GM21786 (cell line): Measurements from ENCODE around the gene SH2D1B.
"Not testable (repeated sequence)": the region's sequence is repeated elsewhere in the genome, so short reads cannot be mapped to it uniquely, and the experiment has no call there.

Source experiments
- ATAC-seq: cut with Tn5 transposase; IDR thresholded peaks from one replicate; pipeline ENCODE4 v1.9.1; 2021; ENCODE audit not compliant: unreplicated experiment

SH2D1B gene, protein sequence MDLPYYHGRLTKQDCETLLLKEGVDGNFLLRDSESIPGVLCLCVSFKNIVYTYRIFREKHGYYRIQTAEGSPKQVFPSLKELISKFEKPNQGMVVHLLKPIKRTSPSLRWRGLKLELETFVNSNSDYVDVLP

GRCh38 chr1:162412002-162412401 lies at the start of gene SH2D1B:
TSS of gene SH2D1B (minus strand) at chr1:162412136. CDS start at chr1:162412016, 120 bp downstream.
- ATAC-seq, result no peak

DNA sequence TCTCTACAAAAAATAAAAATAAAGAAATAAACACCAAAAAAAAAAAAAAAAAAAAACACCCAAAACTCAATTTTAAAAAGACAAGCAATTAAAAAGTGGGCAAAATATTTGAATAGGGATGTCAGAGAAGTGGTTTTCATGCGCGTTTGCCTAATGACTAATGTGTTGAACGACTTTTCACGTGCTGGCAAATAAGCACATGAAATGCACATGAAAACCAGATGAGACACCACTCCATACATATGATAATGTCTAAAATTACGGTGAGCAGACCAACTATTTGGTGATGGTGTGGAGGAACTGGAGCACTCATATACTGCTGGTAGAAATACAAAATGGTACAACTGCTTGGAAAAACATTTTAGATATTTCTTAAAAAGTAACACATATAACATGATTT lies 46.3 kb upstream of the SH2D1B start:
- ATAC-seq, result no peak

DNA sequence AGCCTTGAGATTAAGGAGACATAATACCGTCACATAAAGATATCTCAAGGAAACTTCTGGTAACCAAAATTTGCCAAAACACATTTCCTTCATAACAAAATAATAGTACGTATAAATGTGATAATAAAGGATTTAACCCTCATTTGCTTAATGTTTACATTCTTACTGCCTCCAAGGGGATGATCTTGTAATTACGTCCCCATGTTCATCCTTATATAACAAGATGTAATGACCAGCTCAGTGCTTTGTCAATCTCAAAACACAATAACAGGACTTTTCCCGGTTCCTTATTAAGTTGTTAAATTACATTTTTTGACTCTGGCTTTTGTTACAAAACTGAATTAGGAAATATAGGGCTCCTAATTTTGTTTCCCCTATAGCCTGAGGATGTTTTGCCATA lies 44.4 kb upstream of the SH2D1B start:
- no peak for ATAC-seq

GRCh38 chr1:162454361-162454760 lies 42.4 kb upstream of the SH2D1B start:
- not testable (repeated sequence) for ATAC-seq

GRCh38 chr1:162446946-162447345 lies 35.0 kb upstream of the SH2D1B start:
- no peak for ATAC-seq

DNA sequence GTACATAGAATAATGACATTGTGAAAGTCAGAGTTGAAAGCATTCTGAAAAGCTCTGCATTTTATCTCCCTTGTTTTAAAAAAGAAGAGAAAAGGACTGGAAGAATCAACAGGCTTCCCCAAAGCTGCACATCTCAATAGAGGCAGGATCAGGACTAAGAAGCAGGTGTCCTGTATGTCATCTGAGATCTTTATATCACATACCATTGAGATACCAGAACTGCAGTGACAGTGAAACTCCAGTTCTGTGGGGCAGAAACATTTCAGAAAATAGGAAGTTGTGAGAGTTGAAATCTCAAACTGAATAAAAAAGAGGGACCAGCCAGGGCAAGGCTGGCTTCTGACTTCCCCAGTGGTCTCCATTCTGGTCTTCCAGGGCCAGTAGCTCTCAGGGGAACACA lies 33.0 kb upstream of the SH2D1B start:
- no peak for ATAC-seq

- not testable (repeated sequence) for ATAC-seq
Observed at GRCh38 chr1:162432977-162433713, 21.2 kb upstream of the SH2D1B start.

- no peak for ATAC-seq
Observed at GRCh38 chr1:162430583-162430982, 18.6 kb upstream of the SH2D1B start.

DNA sequence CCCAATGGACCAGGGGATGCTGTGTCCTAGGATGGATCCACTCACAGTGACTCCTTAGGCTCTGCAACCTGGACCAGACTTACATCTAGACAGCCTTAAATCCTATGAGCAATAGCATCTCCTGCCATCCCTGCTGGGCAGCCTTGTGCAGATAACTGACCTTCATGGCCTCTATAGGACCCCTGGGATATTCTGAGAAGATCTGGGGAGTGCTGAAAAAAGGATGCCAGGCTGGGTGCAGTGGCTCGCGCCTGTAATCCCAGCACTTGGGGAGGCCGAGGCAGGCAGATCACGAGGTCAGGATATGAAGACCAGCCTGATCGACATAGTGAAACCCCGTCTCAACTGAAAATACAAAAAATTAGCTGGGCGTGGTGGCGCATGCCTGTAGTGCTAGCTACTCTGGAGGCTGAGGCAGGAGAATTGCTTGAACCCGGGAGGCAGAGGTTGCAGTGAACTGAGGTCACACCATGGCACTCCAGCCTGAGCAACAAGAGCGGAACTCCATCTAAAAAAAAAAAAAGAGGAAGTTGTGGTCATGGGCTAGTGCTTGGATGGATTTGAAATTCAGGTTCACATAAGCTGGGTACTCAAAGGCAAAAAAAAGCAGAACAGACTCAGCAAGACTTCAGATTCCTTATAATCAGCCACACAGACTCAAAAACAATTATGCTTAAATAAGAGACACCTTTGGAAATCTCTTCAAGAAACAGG lies 10.9 kb upstream of the SH2D1B start:
- no peak for ATAC-seq

DNA sequence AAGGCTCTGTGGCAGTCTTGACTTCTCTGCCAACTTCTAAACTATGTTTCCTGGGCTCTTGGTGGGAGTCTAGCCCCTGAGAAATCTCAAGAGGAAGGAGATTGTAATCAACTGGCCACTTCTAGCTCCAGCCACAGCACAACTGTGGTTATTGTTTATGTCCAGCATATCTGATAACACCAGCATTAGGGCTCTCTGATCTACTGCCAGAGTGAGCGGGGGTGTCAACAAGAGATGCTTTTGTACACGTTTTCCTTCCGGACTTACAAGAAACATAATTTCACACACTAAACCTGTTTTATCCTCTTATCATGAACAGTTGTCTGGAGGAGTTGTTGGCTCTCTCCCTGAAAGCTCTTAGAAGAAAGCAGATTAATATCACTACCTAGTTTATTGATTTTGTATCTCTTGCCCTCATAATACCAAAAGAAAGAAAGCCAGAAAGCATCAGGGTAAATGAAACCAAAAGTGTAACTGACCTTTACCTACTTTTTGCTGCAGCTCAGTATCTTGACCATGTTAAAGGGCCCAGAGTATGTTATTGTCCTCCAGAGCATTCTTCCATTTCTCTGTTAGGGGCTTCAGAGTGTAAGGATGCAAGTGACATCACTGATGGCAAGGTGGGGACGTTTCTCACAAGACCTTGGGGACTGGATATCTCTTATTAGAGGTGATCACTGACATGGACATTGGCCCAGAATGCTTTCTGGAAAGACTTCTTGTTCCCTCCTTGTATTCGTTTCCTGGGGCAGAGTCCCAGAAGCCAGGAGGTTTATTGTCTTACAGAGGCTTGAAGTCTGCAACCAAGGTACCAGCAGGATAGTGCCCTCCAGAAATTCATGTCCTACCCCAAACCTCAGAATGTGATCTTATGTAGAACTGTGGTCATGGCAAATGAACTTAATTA lies 9.6 kb upstream of the SH2D1B start:
- ATAC-seq, result no peak

- no peak for ATAC-seq
Observed at GRCh38 chr1:162420120-162420519, 8.2 kb upstream of the SH2D1B start.

DNA sequence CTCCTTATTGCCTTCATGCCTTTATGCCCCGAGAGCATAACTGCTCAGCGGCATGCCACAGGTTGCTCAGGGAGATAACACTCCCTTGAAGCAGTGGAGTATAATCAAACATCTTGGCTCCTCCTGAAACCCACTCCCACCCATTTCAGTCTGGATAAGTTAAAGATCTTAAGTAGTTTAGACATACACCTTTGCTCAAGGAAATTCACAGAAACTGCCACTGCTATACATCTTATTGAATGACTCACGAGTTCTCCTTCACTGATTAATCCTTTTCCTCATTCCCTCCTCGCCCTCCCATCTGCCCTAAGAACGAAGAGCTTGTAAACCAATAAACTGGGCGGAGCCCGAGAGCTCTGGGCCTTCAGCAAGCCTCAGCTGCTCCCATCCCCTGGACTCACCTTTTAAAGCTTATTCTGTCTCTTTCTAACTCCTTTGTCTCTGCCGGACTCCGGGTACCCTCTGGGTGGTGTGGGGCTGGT lies 7.6 kb upstream of the SH2D1B start:
- ATAC-seq, result not testable (repeated sequence)

DNA sequence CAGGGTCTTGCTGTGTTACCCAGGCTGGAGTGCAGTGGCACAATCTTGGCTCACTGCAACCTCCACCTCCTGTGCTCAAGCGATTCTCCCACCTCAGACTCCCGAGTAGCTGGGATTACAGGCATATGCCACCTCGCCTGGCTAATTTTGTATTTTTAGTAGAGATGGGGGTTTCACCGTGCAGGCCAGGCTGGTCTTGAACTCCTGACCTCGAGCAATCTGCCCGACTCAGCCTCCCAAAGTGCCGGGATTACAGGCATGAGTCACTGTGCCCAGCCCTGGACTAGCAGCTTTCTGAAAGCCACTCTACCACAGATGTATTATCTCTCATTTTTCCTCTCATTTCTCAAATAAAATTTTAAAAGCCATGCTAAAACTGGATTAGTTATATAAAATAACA lies 6.6 kb upstream of the SH2D1B start:
- not testable (repeated sequence) for ATAC-seq

GRCh38 chr1:162417650-162418049 lies 5.7 kb upstream of the SH2D1B start:
- no peak for ATAC-seq

DNA sequence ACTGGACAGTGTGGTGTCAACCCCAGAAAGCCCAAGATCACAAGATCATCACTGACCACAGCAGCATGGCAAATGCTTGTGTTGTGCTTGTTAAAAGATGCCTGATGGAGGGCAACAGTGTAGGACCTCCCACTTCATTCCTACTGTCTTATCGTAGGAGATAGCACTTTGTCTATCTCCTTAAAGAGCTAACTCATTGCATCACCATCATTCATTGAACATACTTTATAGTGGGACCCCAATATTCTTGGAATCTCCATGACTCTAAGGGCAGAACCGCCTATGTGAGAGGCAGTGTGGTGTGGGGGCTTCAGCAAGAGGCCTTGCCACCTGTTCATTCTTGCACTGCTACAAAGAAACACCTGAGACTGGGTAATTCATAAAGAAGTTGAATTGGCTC lies 5.0 kb upstream of the SH2D1B start:
- no peak for ATAC-seq

DNA sequence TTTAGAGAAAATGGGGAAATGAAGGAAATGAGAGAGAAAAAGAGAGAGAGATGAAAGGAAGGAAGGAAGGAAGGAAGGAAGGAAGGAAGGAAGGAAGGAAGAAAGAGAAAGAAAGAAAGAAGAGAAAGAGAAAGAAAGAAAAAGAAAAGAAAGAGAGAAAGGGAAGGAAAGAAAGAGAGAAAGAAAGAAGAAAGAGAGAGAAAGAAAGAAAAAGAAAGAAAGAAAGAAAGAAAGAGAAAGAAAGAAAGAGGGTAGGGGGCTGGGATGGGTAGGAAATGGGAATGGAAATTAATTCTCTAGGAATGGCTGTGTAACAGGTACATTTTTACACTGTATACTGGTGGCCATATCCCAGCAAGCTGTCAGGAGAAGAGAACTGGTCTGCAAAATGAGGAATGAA lies 4.3 kb upstream of the SH2D1B start:
- ATAC-seq, result no peak

DNA sequence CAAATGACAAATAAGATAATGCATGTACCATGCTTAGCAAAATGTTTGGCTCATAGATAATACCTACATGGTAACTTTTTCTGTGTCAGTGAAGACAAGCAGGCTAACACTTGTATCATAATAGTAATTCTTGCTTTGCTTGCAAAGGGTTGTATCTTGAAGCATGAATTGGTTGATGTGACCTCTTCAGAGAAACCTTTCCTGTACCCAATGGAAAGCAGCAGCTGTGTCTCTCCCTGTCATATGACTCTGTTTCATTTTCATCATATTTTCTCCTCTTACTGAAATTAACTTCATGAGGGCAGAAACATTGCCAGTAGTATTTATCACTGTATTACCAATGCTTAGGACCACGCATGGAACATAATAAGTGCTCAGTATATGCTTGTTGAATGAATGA lies 4.4 kb downstream of the SH2D1B start:
- no peak for ATAC-seq

- ATAC-seq, result no peak
Observed at GRCh38 chr1:162406811-162407210, 5.1 kb downstream of the SH2D1B start.

DNA sequence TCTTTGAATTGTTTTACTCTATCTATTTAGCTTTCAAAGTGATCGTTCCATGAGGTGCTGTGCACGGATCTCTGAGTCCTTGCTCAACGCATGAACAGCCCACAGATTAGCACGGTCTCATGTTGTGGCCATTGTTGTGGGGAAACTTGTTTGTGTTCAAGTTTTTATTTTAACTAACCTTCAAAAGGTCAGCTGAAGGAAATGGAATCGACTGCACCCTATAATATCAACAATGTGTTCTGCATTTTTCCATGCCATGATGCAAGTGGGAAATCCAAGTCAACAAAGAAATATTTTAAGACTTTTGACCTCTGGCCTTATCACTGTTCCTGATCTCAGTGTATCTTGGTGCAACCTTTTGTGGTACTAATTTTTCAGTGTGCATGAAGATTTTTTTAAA lies 6.1 kb downstream of the SH2D1B start:
- no peak for ATAC-seq

DNA sequence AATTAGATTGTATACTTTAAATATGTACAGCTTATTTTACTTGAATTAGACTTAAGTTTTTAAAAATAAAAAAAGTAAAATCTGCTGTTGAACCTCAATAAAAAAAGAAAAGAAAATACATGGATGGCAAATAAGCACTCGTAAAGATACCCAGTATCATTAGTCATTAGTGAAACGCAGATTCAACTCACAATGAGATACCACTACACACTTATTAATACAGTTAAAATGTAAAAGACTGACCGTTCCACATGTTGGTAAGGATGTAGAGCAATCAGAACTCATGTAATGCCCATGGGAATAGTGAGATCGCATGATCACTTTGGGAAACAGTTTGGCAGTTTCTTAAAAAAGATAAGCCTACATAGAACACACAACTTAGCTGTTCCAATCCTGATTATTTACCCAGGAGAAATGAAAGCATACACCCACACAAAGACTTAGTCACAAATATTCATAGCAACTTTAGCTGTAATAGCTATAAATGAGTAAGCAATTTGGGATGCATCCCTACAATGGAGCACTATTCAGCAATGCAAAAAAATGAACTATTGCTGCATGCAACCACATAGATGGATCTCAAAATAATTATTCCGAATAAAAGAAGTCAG lies 7.3 kb downstream of the SH2D1B start:
- no peak for ATAC-seq
